DOHH2 (cell line): ENCODE results near the gene RELB.

Experiments used
- CTCF ChIP-seq: fragments of 200-600 bp; sonication (generic); IDR thresholded peaks from one replicate; pipeline ENCODE4 v1.5.1; 2014; ENCODE audit warnings: antibody characterized with exemption, mild to moderate bottlenecking, low read depth, low read length; ENCODE audit not compliant: poor library complexity, severe bottlenecking
- EZH2phosphoT487 ChIP-seq: fragments of 200-600 bp; sonication (generic); IDR thresholded peaks from 2 replicates; pipeline ENCODE4 v1.6.1; 2017; ENCODE audit warnings: borderline replicate concordance, mild to moderate bottlenecking, antibody characterized with exemption, low read length, moderate library complexity, mixed read lengths

GRCh38 chr19:45071545-45071938, 70.3 kb downstream of the RELB start:
- TF ChIP-seq CTCF (no peak), EZH2phosphoT487 (no peak)
